ENCODE measurements around the gene PNPLA6.
"Not testable (repeated sequence)": the region's sequence is repeated elsewhere in the genome, so short reads cannot be mapped to it uniquely, and the experiment has no call there.

Gene PNPLA6

GRCh38 chr19:7533925-7534480 is 1.5 kb upstream of the PNPLA6 start:
- peak; percentile 85 for DNase-seq

GRCh38 chr19:7534531-7535046 is 928 bp upstream of the PNPLA6 start:
- peak; percentile 45 for DNase-seq

GRCh38 chr19:7535998-7536695 is 630 bp downstream of the PNPLA6 start:
- no peak for DNase-seq

- not testable (repeated sequence) for DNase-seq
Measured at GRCh38 chr19:7538990-7539389, 3.5 kb downstream of the PNPLA6 start.

GRCh38 chr19:7539827-7540425 is 4.4 kb downstream of the PNPLA6 start:
- no peak for DNase-seq

GRCh38 chr19:7540761-7541474 is 5.4 kb downstream of the PNPLA6 start:
- peak; percentile 25 for DNase-seq

GRCh38 chr19:7541475-7541824 is 5.9 kb downstream of the PNPLA6 start:
- DNase-seq = no peak

- DNase-seq = no peak
Measured at GRCh38 chr19:7541828-7542443, 6.4 kb downstream of the PNPLA6 start.

- DNase-seq = no peak
Measured at GRCh38 chr19:7542556-7543348, 7.2 kb downstream of the PNPLA6 start.

- DNase-seq = no peak
Measured at GRCh38 chr19:7544626-7545025, 9.1 kb downstream of the PNPLA6 start.

- no peak for DNase-seq
Measured at GRCh38 chr19:7545300-7545699, 9.8 kb downstream of the PNPLA6 start.

GRCh38 chr19:7545904-7546303 is 10.4 kb downstream of the PNPLA6 start:
- DNase-seq = no peak

GRCh38 chr19:7547159-7547558 is 11.6 kb downstream of the PNPLA6 start:
- no peak for DNase-seq

- no peak for DNase-seq
Measured at GRCh38 chr19:7549429-7550148, 14.1 kb downstream of the PNPLA6 start.

GRCh38 chr19:7550169-7550770 is 14.8 kb downstream of the PNPLA6 start:
- DNase-seq = no peak

- DNase-seq = peak; percentile 43
Measured at GRCh38 chr19:7550987-7551761, 15.7 kb downstream of the PNPLA6 start.

GRCh38 chr19:7552781-7553180 is 17.3 kb downstream of the PNPLA6 start:
- no peak for DNase-seq

- no peak for DNase-seq
Measured at GRCh38 chr19:7554565-7554964, 19.0 kb downstream of the PNPLA6 start.

GRCh38 chr19:7554990-7555864 is 19.7 kb downstream of the PNPLA6 start:
- peak; percentile 26 for DNase-seq
